Stimulated activated CD4-positive, alpha-beta T cell treated with anti-CD3 and anti-CD28 coated beads, Interleukin-12 subunit alpha, Interleukin-12 subunit beta, amount 100 ng/mL, for 48 hours (primary cell): ENCODE results near the gene CLEC16A.

Experiments
- DNase-seq, 3 donors: peaks; one replicate each; pipeline ENCODE4 v3.0.0-alpha.2; 2020; ENCODE audit warnings: low read depth in 2 of 3, low spot score in 1 of 3

CLEC16A gene

GRCh38 chr16:11076259-11077018 is 132.1 kb downstream of the CLEC16A start:
- peak in 2 of 3 donors; percentile 59 to 73 for DNase-seq

- no peak for DNase-seq
Measured at GRCh38 chr16:11078812-11079459, 134.6 kb downstream of the CLEC16A start.

- no peak for DNase-seq
Measured at GRCh38 chr16:11079652-11080187, 135.4 kb downstream of the CLEC16A start.

- DNase-seq = no peak
Measured at GRCh38 chr16:11080327-11080967, 136.1 kb downstream of the CLEC16A start.

- DNase-seq = no peak
Measured at GRCh38 chr16:11080999-11081630, 136.8 kb downstream of the CLEC16A start.

GRCh38 chr16:11082108-11082859 is 137.9 kb downstream of the CLEC16A start:
- no peak for DNase-seq

- no peak for DNase-seq
Measured at GRCh38 chr16:11082860-11083388, 138.6 kb downstream of the CLEC16A start.

GRCh38 chr16:11084484-11084875 is 140.1 kb downstream of the CLEC16A start:
- no peak for DNase-seq

GRCh38 chr16:11084876-11085485 is 140.6 kb downstream of the CLEC16A start:
- DNase-seq = no peak

GRCh38 chr16:11085916-11086315 is 141.6 kb downstream of the CLEC16A start:
- DNase-seq = no peak

GRCh38 chr16:11087691-11088073 is 143.3 kb downstream of the CLEC16A start:
- no peak for DNase-seq

- DNase-seq = peak in 1 of 3 donors; percentile 14
Measured at GRCh38 chr16:11088074-11088730, 143.8 kb downstream of the CLEC16A start.

- no peak for DNase-seq
Measured at GRCh38 chr16:11088831-11089230, 144.5 kb downstream of the CLEC16A start.

GRCh38 chr16:11089504-11090124 is 145.2 kb downstream of the CLEC16A start:
- DNase-seq = no peak

- no peak for DNase-seq
Measured at GRCh38 chr16:11090232-11090631, 145.9 kb downstream of the CLEC16A start.

- peak in 1 of 3 donors; percentile 57 for DNase-seq
Measured at GRCh38 chr16:11091021-11091785, 146.8 kb downstream of the CLEC16A start.

- DNase-seq = no peak
Measured at GRCh38 chr16:11092788-11093571, 148.6 kb downstream of the CLEC16A start.
